Thyroid gland (tissue), 4 donors: Measurements from ENCODE around the gene SYP.

Experiments
- POLR2A ChIP-seq, 2 donors: fragments of 450-650 bp; IDR thresholded peaks; one replicate each; pipeline ENCODE4 v1.6.1; 2017; ENCODE audit warnings: antibody characterized with exemption in 2 of 2, mild to moderate bottlenecking in 2 of 2, moderate library complexity in 1 of 2
- TF ChIP-seq, protein P1 (sequence below), 6 experiments: fragments of 200-600 bp in 3 of 6; fragments of 450-650 bp in 3 of 6; sonication (generic) in 3 of 6; IDR thresholded peaks; one replicate each; pipeline ENCODE4 v1.5.1; 2016 to 2019; ENCODE audit warnings: antibody characterized with exemption in 6 of 6, mild to moderate bottlenecking in 2 of 6, inconsistent platforms in 1 of 6, moderate library complexity in 1 of 6

DNA sequence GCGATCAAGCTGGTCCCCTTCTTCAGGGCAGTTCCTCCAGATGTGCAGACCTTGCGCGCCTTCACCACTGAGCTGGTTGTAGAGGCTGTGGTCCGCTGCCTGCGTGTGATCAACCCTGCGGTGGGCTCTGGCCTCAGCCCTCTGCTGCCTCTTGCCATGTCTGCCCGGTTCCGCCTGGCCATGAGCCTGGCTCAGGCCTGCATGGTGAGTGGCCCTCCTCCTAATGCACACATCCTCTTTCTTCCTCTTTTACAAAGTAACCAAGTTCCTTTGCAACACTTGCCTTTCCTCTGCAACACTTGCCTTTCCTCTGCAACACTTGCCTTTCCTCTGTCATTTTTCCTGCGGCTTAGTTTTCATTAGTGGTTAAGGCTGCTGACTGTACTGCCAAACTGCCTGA lies 37.1 kb upstream of the SYP start:
- TF ChIP-seq, protein P1, sequence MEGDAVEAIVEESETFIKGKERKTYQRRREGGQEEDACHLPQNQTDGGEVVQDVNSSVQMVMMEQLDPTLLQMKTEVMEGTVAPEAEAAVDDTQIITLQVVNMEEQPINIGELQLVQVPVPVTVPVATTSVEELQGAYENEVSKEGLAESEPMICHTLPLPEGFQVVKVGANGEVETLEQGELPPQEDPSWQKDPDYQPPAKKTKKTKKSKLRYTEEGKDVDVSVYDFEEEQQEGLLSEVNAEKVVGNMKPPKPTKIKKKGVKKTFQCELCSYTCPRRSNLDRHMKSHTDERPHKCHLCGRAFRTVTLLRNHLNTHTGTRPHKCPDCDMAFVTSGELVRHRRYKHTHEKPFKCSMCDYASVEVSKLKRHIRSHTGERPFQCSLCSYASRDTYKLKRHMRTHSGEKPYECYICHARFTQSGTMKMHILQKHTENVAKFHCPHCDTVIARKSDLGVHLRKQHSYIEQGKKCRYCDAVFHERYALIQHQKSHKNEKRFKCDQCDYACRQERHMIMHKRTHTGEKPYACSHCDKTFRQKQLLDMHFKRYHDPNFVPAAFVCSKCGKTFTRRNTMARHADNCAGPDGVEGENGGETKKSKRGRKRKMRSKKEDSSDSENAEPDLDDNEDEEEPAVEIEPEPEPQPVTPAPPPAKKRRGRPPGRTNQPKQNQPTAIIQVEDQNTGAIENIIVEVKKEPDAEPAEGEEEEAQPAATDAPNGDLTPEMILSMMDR (IDR thresholded peaks at IDR 0.05) = no peak
- no peak for TF ChIP-seq POLR2A (IDR thresholded peaks at IDR 0.05)
